Neural cell (in vitro differentiated cells): Measurements from ENCODE around the gene ATF5. TPM values are rescaled to one million over a fixed set of nuclear protein-coding genes. Genes with fewer than 3 reads are reported as not detected.
"Not testable (repeated sequence)": the region's sequence is repeated elsewhere in the genome, so short reads cannot be mapped to it uniquely, and the experiment has no call there.

Experiments
- H2AFZ ChIP-seq: fragments of 200-600, 300-800 bp; sonication (generic), shearing (Covaris generic); 2 replicates; pipeline ENCODE4 v1.6.0; 2014; ENCODE audit warnings: low read depth, mild to moderate bottlenecking, antibody characterized with exemption, low read length, moderate library complexity
- H3F3A ChIP-seq: fragments of 200-600 bp; shearing (Covaris generic); 2 replicates; pipeline ENCODE4 v1.6.1; 2016; ENCODE audit warnings: mild to moderate bottlenecking, moderate library complexity, mixed read lengths, antibody characterized with exemption, low read length; ENCODE audit not compliant: insufficient read depth, poor library complexity, severe bottlenecking
- H3K27ac ChIP-seq: fragments of 200-600, 300-800 bp; sonication (generic), shearing (Covaris generic); 2 replicates; pipeline ENCODE4 v1.5.1; 2014; ENCODE audit warnings: mild to moderate bottlenecking, low read length, moderate library complexity
- H3K27me3 ChIP-seq: fragments of 300-800, 200-600 bp; sonication (generic), shearing (Covaris generic); 2 replicates; pipeline ENCODE4 v1.6.0; 2014; ENCODE audit warnings: mild to moderate bottlenecking, low read depth, low read length, moderate library complexity; ENCODE audit not compliant: insufficient read depth
- H3K36me3 ChIP-seq: fragments of 300-800, 200-600 bp; sonication (generic), shearing (Covaris generic); 2 replicates; pipeline ENCODE4 v1.5.1; 2014; ENCODE audit warnings: mild to moderate bottlenecking, antibody characterized with exemption, low read length, moderate library complexity; ENCODE audit not compliant: insufficient read depth
- H3K4me2 ChIP-seq: fragments of 300-800, 200-600 bp; sonication (generic), shearing (Covaris generic); 2 replicates; pipeline ENCODE4 v1.6.0; 2014; ENCODE audit warnings: mild to moderate bottlenecking, low read length
- H3K4me3 ChIP-seq: fragments of 300-800, 200-600 bp; sonication (generic), shearing (Covaris generic); 2 replicates; pipeline ENCODE4 v1.5.1; 2014; ENCODE audit warnings: mild to moderate bottlenecking, low read length, moderate library complexity
- H3K79me2 ChIP-seq: fragments of 200-600 bp; shearing (Covaris generic); replicated peaks from 2 replicates; pipeline ENCODE4 v1.6.0; 2014; ENCODE audit warnings: mild to moderate bottlenecking, low read length, moderate library complexity; ENCODE audit not compliant: insufficient read depth
- H3K9ac ChIP-seq: fragments of 300-800, 200-600 bp; sonication (generic), shearing (Covaris generic); 2 replicates; pipeline ENCODE4 v1.6.1; 2016; ENCODE audit warnings: mild to moderate bottlenecking, low read length, mixed read lengths
- H3K9me2 ChIP-seq: fragments of 200-600 bp; shearing (Covaris generic); 2 replicates; pipeline ENCODE4 v1.6.1; 2016; ENCODE audit warnings: mild to moderate bottlenecking, low read length, mixed read lengths; ENCODE audit not compliant: insufficient read depth
- H3K9me3 ChIP-seq: fragments of 200-600, 300-800 bp; sonication (generic), shearing (Covaris generic); 2 replicates; pipeline ENCODE4 v1.6.1; 2016; ENCODE audit warnings: mild to moderate bottlenecking, mixed run types, low read length, moderate library complexity, mixed read lengths
- H4K20me1 ChIP-seq: fragments of 200-600 bp; shearing (Covaris generic); 2 replicates; pipeline ENCODE4 v1.6.1; 2016; ENCODE audit warnings: mild to moderate bottlenecking, mixed run types; ENCODE audit not compliant: insufficient read depth
- polyA plus RNA-seq: library from polyadenylated mRNA; depleted of rRNA; stranded (reverse); fragments of >200 nt; gene quantifications from 2 replicates; pipeline ENCODE4 v1.2.3, GENCODE V29; 2014
- TF ChIP-seq, protein P1 (sequence below): fragments of 450-650 bp; IDR thresholded peaks from 2 replicates; pipeline ENCODE4 v1.5.1; 2014; ENCODE audit warnings: antibody characterized with exemption, mild to moderate bottlenecking, moderate library complexity; ENCODE audit not compliant: poor library complexity, severe bottlenecking

ATF5 gene
- polyA plus RNA-seq, 1 donor from 2014 or later = 16.1 TPM

DNA sequence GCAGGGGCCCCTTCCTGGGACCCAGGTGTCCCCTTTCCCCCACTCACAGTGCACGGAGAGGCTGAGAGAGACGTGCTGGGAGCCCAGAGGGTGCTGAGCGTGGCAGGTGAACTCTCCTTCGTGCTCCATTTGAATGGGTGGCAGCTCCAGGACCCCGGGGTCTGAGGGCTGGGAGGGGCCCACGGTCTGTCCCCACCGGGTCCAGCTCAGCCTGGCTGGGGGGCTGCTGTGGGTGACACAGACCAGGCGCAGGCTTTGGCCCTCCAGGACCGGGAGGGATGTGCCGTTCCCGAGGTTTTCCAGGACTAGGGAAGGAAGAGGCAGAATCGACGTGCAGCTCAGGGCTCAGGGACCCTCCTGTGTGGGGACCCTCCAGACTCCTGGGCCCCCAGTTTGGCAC, 29.6 kb downstream of the ATF5 start:
- not testable (repeated sequence) for H3K4me3 ChIP-seq, H3K36me3 ChIP-seq, H3K4me2 ChIP-seq, H3K9ac ChIP-seq, H3K27ac ChIP-seq, H3F3A ChIP-seq, H3K27me3 ChIP-seq, H3K79me2 ChIP-seq, H3K9me3 ChIP-seq, H4K20me1 ChIP-seq, H3K9me2 ChIP-seq, H2AFZ ChIP-seq

DNA sequence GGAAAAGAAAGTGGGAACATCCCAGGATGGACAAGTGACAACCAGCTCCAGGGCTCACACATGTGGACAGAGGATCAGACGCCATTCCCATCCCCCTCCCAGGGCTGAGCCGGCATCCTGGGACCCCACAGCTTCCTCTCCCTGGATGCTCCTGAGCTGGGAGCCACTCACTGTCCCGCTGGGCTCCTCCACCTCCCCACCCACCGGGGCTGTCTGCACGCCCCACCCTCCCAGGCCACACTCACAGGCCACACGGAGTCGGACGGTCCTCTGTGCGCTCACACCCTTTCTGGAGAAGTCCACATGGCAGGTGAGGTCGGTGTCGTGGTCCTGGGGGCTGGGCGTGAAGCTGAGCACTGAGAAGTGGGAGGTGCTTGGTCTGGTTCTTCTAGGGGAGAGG, 30.9 kb downstream of the ATF5 start:
- H3F3A ChIP-seq, H3K27me3 ChIP-seq: not testable (repeated sequence)

DNA sequence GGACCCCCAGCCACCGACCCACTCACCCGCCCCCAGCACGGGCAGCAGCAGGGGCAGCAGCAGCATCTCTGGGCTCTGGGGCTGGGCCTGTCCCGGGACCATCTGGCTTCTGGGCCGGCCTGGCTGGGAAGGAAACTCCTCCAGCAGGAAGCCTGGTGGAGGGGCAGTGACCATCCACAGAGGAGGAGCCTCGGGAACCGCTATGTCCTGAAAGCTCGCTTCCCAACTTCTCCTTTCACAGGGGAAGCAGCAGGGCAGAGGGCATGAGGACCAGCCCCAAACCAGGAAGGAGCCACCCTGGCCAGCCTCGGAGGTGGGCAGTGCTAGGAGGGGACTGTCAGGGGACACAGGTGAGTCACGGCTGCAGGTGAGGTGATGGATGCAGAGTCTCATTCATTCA, 32.0 kb downstream of the ATF5 start, which contains the start of gene SIGLEC11:
Gene SIGLEC11 (minus strand): TSS at position 193 of the 400 bp plus-strand sequence. CDS start 91 bp downstream, at position 102.
- not testable (repeated sequence) for H4K20me1 ChIP-seq, H3K4me3 ChIP-seq, H3K27ac ChIP-seq, H2AFZ ChIP-seq, H3K79me2 ChIP-seq, H3K9ac ChIP-seq, H3K9me2 ChIP-seq, H3K9me3 ChIP-seq, H3F3A ChIP-seq, H3K36me3 ChIP-seq, H3K27me3 ChIP-seq, H3K4me2 ChIP-seq

More for the DNA sequence above, 30.9 kb downstream of the ATF5 start:
- not testable (repeated sequence) for H3K4me2 ChIP-seq, H3K79me2 ChIP-seq, H2AFZ ChIP-seq, H3K27ac ChIP-seq, H4K20me1 ChIP-seq, H3K9ac ChIP-seq, H3K9me2 ChIP-seq, H3K36me3 ChIP-seq, H3K4me3 ChIP-seq, H3K9me3 ChIP-seq

DNA sequence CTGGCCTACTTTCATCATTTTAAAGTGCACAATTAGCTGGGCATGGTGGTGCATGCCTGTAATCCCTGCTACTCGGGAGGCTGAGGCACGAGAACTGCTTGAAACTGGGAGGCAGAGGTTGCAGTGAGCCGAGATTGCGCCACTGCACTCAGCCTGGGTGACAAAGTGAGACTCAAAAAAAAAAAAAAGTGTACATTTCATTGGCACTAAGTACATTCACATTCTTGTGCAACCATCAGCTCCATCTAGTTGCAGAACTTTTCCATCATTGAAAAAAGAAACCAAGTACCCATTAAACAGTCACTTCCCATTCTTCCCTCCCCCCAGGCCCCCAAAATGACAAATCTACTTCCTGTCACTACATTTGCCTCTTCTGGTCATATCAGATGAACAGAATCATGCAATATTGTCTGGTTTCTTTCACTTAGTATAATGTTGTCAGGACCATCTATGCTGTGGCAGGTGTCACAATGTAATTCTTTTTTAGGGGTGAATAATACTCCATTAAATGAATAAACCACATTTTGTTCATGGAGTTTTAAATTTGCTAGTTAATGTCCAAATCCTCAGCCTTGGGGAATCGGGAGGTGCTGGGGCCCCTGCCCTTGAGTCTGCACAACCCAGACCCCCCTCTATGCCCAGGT, 39.4 kb downstream of the ATF5 start:
- Histone ChIP-seq H3K4me2 (no peak overlapping the region), H4K20me1 (no peaks in the 10 kb centered on the region), H3F3A (no peaks in the 10 kb centered on the region), H3K9me2 (no peaks in the 10 kb centered on the region), H3K79me2 (no peaks in the 10 kb centered on the region), H3K9ac (no peak overlapping the region), H3K4me3 (no peak overlapping the region), H3K27ac (no peak overlapping the region), H2AFZ (no peak overlapping the region), H3K27me3 (no peaks in the 10 kb centered on the region), H3K9me3 (no peaks in the 10 kb centered on the region), H3K36me3 (no peaks in the 10 kb centered on the region)
- TF ChIP-seq, protein P1, sequence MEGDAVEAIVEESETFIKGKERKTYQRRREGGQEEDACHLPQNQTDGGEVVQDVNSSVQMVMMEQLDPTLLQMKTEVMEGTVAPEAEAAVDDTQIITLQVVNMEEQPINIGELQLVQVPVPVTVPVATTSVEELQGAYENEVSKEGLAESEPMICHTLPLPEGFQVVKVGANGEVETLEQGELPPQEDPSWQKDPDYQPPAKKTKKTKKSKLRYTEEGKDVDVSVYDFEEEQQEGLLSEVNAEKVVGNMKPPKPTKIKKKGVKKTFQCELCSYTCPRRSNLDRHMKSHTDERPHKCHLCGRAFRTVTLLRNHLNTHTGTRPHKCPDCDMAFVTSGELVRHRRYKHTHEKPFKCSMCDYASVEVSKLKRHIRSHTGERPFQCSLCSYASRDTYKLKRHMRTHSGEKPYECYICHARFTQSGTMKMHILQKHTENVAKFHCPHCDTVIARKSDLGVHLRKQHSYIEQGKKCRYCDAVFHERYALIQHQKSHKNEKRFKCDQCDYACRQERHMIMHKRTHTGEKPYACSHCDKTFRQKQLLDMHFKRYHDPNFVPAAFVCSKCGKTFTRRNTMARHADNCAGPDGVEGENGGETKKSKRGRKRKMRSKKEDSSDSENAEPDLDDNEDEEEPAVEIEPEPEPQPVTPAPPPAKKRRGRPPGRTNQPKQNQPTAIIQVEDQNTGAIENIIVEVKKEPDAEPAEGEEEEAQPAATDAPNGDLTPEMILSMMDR = no peak

DNA sequence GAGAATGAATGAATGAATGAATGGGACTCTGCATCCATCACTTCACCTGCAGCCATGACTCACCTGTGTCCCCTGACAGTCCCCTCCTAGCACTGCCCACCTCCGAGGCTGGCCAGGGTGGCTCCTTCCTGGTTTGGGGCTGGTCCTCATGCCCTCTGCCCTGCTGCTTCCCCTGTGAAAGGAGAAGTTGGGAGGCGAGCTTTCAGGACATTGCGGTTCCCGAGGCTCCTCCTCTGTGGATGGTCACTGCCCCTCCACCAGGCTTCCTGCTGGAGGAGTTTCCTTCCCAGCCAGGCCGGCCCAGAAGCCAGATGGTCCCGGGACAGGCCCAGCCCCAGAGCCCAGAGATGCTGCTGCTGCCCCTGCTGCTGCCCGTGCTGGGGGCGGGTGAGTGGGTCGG, 40.4 kb downstream of the ATF5 start:
- H3K9me2 ChIP-seq, H3K9me3 ChIP-seq, H3K4me2 ChIP-seq, H3K9ac ChIP-seq, H3K27me3 ChIP-seq, H3K36me3 ChIP-seq, H3K79me2 ChIP-seq, H2AFZ ChIP-seq, H3F3A ChIP-seq, H3K4me3 ChIP-seq, H3K27ac ChIP-seq, H4K20me1 ChIP-seq: not testable (repeated sequence)
